Stimulated activated CD4-positive, alpha-beta T cell treated with anti-CD3 and anti-CD28 coated beads, Interleukin-15, amount 100 ng/mL, for 48 hours (primary cell): ENCODE measurements around the gene GJD4.

Experiments
- DNase-seq, 2 donors: peaks; one replicate each; pipeline ENCODE4 v3.0.0-alpha.2; 2020; ENCODE audit warnings: low read depth in 2 of 2

GJD4 gene

GRCh38 chr10:35626971-35627507 is 21.9 kb downstream of the GJD4 start:
- no peak for DNase-seq

- DNase-seq = no peak
Measured at GRCh38 chr10:35631404-35631803, 26.3 kb downstream of the GJD4 start.

- DNase-seq = no peak
Measured at GRCh38 chr10:35632027-35632426, 26.9 kb downstream of the GJD4 start.

- DNase-seq = no peak
Measured at GRCh38 chr10:35633006-35633980, 28.2 kb downstream of the GJD4 start.

- DNase-seq = no peak
Measured at GRCh38 chr10:35635576-35635975, 30.4 kb downstream of the GJD4 start.

- DNase-seq = no peak
Measured at GRCh38 chr10:35636956-35637355, 31.8 kb downstream of the GJD4 start.

GRCh38 chr10:35637462-35637861 is 32.3 kb downstream of the GJD4 start:
- no peak for DNase-seq

- no peak for DNase-seq
Measured at GRCh38 chr10:35638101-35638500, 33.0 kb downstream of the GJD4 start.

GRCh38 chr10:35639021-35639727 is 34.0 kb downstream of the GJD4 start:
- DNase-seq = no peak

GRCh38 chr10:35639728-35640401 is 34.7 kb downstream of the GJD4 start:
- DNase-seq = no peak

- DNase-seq = no peak
Measured at GRCh38 chr10:35640474-35640873, 35.3 kb downstream of the GJD4 start.

GRCh38 chr10:35640951-35641675 is 36.0 kb downstream of the GJD4 start:
- no peak for DNase-seq

GRCh38 chr10:35641676-35642034 is 36.5 kb downstream of the GJD4 start:
- DNase-seq = no peak

- DNase-seq = peak; percentile 50 to 62
Measured at GRCh38 chr10:35642035-35642792, 37.1 kb downstream of the GJD4 start, which contains the start of gene FZD8. Gene FZD8, minus strand, starts transcription at chr10:35642296. Its CDS starts 867 bp downstream, at chr10:35641429.

- no peak for DNase-seq
Measured at GRCh38 chr10:35642793-35643114, 37.6 kb downstream of the GJD4 start.

GRCh38 chr10:35643151-35644049 is 38.3 kb downstream of the GJD4 start:
- DNase-seq = no peak

GRCh38 chr10:35644050-35644950 is 39.2 kb downstream of the GJD4 start:
- no peak for DNase-seq

- DNase-seq = no peak
Measured at GRCh38 chr10:35650894-35651293, 45.8 kb downstream of the GJD4 start.

GRCh38 chr10:35652824-35653223 is 47.7 kb downstream of the GJD4 start:
- no peak for DNase-seq
